Measurements from ENCODE around the gene GRM4. TPM values are rescaled to one million over a fixed set of nuclear protein-coding genes. Genes with fewer than 3 reads are reported as not detected.

The GRM4 gene
- total and polyA plus RNA-seq, 8 donors = 0.30 to 0.70 (median 0.43) TPM; not detected in 2

GRCh38 chr6:34148631-34149451 is 3.0 kb upstream of the GRM4 start:
- intact Hi-C loops (cut with DNase I) = no loop called here
- no peak overlapping the region for H3K27ac ChIP-seq

GRCh38 chr6:34147906-34148630 is 2.2 kb upstream of the GRM4 start:
- intact Hi-C loops (cut with DNase I) = no loop called here

More at GRCh38 chr6:34148631-34149451, 3.0 kb upstream of the GRM4 start:
- Histone ChIP-seq H3K9me3 (no peaks in the 10 kb centered on the region), H3K4me1 (peaks cover 11 to 19% of the 10 kb centered on the region in 2 donors), H3K4me3 (no peak overlapping the region), H3K27me3 (peaks cover 48 to 92% of the 10 kb centered on the region in 2 donors), H3K36me3 (no peaks in the 10 kb centered on the region)
- TF ChIP-seq CTCF (IDR thresholded peaks at IDR 0.05) = no peak
- ATAC-seq = no peak
- no peak for DNase-seq

GRCh38 chr6:34146801-34147592 is 1.1 kb upstream of the GRM4 start:
- DNase-seq (no peak), ATAC-seq (no peak)
- no peaks in the 10 kb centered on the region for H3K36me3 ChIP-seq
- H3K27me3 ChIP-seq = peaks cover 54 to 92% of the 10 kb centered on the region in 2 donors
- H3K9me3 ChIP-seq = no peaks in the 10 kb centered on the region
- H3K4me1 ChIP-seq = peaks cover 12 to 24% of the 10 kb centered on the region in 2 donors
- H3K27ac ChIP-seq = no peak overlapping the region
- TF ChIP-seq CTCF (IDR thresholded peaks at IDR 0.05) = no peak
- H3K4me3 ChIP-seq = no peak overlapping the region
- intact Hi-C loops (cut with DNase I) = no loop called here

More at GRCh38 chr6:34147906-34148630, 2.2 kb upstream of the GRM4 start:
- Histone ChIP-seq H3K36me3 (no peaks in the 10 kb centered on the region), H3K27me3 (peaks cover 48 to 92% of the 10 kb centered on the region in 2 donors), H3K27ac (no peak overlapping the region), H3K4me1 (peaks cover 12 to 24% of the 10 kb centered on the region in 2 donors), H3K9me3 (no peaks in the 10 kb centered on the region), H3K4me3 (no peak overlapping the region)
- TF ChIP-seq CTCF (IDR thresholded peaks at IDR 0.05) = no peak
- ATAC-seq (no peak), DNase-seq (no peak)

- intact Hi-C loops (cut with DNase I) = no loop called here
- H3K4me1 ChIP-seq = peaks cover 12 to 24% of the 10 kb centered on the region in 2 donors
- peak overlapping the region in 1 of 2 donors; percentile 19 for H3K4me3 ChIP-seq
- H3K27me3 ChIP-seq = peaks cover 61 to 92% of the 10 kb centered on the region in 2 donors
- H3K9me3 ChIP-seq = no peaks in the 10 kb centered on the region
- DNase-seq (peak in 2 of 4 donors; percentile 48 to 60), ATAC-seq (peak; percentile 57)
- H3K36me3 ChIP-seq = no peaks in the 10 kb centered on the region
- no peak for TF ChIP-seq CTCF (IDR thresholded peaks at IDR 0.05)
- H3K27ac ChIP-seq = no peak overlapping the region
Observed at GRCh38 chr6:34145161-34146020, 496 bp downstream of the GRM4 start.
